Measurements from ENCODE around the gene FARP1.

FARP1 gene

DNA sequence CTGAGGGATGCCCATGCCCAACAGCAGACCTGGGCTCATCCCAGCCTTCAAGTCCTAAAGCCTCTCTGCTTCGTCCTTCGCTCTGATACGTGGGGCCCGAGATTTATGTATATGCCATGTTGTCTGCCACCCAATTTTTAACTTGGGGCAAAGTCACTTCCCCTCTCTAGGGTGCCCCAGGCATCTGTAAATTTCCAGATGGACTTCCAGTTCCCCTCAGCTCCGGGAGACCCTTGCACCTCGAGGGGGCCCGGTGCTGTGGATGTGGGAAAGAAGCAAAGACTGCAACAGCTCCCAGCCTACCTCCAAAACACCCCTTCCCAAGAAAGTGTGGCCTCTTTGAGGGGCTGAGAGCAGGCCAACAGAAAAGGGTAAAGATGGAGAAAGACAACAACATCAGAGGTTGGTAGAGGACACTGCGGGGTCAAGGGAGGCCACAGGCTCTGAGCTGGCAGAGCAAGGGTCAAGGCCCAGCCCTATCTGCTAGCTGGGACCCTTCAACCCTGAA, 336.7 kb downstream of the FARP1 start:
- no peak for DNase-seq
- Mint-ChIP-seq H3K4me3 (no peak overlapping the region), H3K36me3 (ENCODE audit: low read depth) (peaks cover 69% of the 10 kb centered on the region), H3K27me3 (no peaks in the 10 kb centered on the region), H3K4me1 (ENCODE audit: low read depth) (peaks cover 91% of the 10 kb centered on the region), H3K9me3 (no peaks in the 10 kb centered on the region), H3K27ac (peak overlapping the region; percentile 81)

GRCh38 chr13:98480915-98481877, 338.3 kb downstream of the FARP1 start:
- peak overlapping the region; percentile 92 for H3K27ac Mint-ChIP-seq
- no peaks in the 10 kb centered on the region for H3K27me3 Mint-ChIP-seq
- peaks cover 66% of the 10 kb centered on the region for H3K36me3 Mint-ChIP-seq (ENCODE audit: low read depth)
- no peaks in the 10 kb centered on the region for H3K9me3 Mint-ChIP-seq
- no peak overlapping the region for H3K4me3 Mint-ChIP-seq
- H3K4me1 Mint-ChIP-seq (ENCODE audit: low read depth) = peaks cover 94% of the 10 kb centered on the region
- peak; percentile 62 for DNase-seq

DNA sequence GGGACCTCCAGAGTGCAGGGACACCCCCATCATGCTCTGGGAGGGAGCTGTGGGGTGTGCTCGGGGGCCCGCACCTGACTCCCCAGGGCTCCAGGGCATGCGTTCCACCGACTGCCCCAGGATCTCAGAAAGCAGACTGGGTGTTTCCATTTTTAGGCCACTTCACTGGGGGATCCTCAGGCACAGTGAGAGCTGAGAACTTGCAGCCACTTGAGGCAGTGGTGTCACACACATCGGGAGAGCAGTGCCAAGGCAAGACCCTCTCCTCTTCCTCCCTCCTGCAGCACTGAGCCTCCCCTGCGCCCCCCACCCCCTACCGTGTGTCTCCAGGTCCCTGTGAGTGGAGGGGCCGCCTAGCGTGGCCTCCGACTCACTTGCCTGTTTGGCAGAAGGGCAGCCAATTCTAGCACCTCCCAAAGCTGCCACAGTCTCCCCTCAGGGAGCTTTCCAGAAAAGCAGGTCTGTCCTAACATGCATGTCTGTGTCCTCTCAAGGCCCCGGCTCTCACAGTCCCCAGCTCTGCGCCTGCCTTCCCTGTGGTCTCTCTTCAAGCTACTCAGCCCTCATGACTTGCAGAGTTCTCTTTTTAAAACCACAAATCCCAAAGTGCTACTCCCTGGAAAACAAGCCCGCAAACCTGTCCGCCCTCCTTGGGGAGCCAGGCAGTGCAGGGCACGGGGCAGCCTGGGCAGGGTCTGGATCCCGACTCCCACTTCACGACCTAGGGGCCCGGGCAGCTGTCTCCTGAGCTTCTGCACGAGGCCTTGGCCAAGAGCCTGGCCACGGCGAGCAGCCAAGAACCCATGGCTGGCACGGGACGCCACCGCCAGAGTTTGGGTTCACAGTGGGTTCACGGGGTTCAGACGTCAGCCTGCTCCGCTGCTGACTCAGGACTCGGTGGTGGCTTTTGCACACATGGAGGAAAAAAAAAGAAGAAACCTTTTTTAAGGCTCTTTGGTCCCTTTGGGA, 339.9 kb downstream of the FARP1 start:
- Mint-ChIP-seq H3K36me3 (ENCODE audit: low read depth) (peaks cover 70% of the 10 kb centered on the region), H3K4me1 (ENCODE audit: low read depth) (peaks cover 94% of the 10 kb centered on the region), H3K27ac (peak overlapping the region; percentile 88), H3K9me3 (no peaks in the 10 kb centered on the region), H3K27me3 (no peaks in the 10 kb centered on the region), H3K4me3 (no peak overlapping the region)
- no peak for DNase-seq

- DNase-seq = no peak
- H3K27ac Mint-ChIP-seq = peak overlapping the region; percentile 88
- no peaks in the 10 kb centered on the region for H3K27me3 Mint-ChIP-seq
- H3K4me3 Mint-ChIP-seq = no peak overlapping the region
- H3K36me3 Mint-ChIP-seq (ENCODE audit: low read depth) = peaks cover 62% of the 10 kb centered on the region
- peaks cover 94% of the 10 kb centered on the region for H3K4me1 Mint-ChIP-seq (ENCODE audit: low read depth)
- no peaks in the 10 kb centered on the region for H3K9me3 Mint-ChIP-seq
Observed at GRCh38 chr13:98483601-98484288, 340.9 kb downstream of the FARP1 start.

- Mint-ChIP-seq H3K4me1 (ENCODE audit: low read depth) (peaks cover 95% of the 10 kb centered on the region), H3K27me3 (no peaks in the 10 kb centered on the region), H3K36me3 (ENCODE audit: low read depth) (peaks cover 63% of the 10 kb centered on the region), H3K9me3 (no peaks in the 10 kb centered on the region), H3K27ac (peak overlapping the region; percentile 88), H3K4me3 (peak overlapping the region; percentile 50)
- DNase-seq = peak; percentile 67
Observed at GRCh38 chr13:98484289-98485219, 341.7 kb downstream of the FARP1 start.

DNA sequence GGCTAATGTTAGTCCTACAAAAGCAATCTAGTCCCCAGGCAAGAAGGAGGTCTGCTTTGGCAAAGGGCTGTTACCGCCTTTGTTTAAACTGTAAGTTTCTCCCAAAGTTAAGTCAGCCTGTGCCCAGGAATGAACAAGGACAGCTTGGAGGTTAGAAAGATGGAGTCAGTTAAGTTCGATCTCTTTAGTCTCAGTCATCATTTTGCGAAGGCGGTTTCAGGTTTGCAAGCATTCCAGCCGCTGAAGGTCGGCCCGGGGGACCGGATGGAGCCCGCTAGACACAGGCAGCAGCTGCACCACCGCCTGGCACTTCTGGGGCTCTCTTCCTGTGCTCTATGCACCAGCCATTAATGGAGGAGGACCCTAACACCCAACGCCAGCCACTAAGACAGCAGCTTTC, 342.7 kb downstream of the FARP1 start:
- no peaks in the 10 kb centered on the region for H3K9me3 Mint-ChIP-seq
- no peak for DNase-seq
- H3K27ac Mint-ChIP-seq = peak overlapping the region; percentile 88
- peaks cover 99% of the 10 kb centered on the region for H3K4me1 Mint-ChIP-seq (ENCODE audit: low read depth)
- peaks cover 66% of the 10 kb centered on the region for H3K36me3 Mint-ChIP-seq (ENCODE audit: low read depth)
- H3K27me3 Mint-ChIP-seq = no peaks in the 10 kb centered on the region
- no peak overlapping the region for H3K4me3 Mint-ChIP-seq

DNA sequence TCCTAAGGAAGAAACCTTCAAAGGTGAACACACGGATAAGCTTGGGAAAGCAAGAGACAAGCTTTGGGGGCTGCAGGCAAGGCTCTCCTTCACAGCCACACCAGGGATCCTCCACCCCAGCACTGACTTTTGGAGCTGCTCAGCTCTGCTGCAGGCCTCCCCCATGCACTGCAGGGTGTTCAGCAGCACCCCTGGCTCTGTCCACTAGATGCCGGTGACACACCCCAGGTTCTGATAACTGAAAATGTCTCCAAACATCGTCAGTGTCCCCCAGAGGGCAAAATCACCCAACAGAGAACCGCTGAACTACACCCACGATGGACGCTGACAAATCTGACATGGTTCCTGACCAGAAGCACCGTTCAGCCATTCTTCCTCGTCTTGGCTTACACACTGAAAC, 343.5 kb downstream of the FARP1 start:
- no peak for DNase-seq
- no peak overlapping the region for H3K4me3 Mint-ChIP-seq
- peaks cover 66% of the 10 kb centered on the region for H3K36me3 Mint-ChIP-seq (ENCODE audit: low read depth)
- H3K27me3 Mint-ChIP-seq = no peaks in the 10 kb centered on the region
- H3K9me3 Mint-ChIP-seq = no peaks in the 10 kb centered on the region
- peaks cover 98% of the 10 kb centered on the region for H3K4me1 Mint-ChIP-seq (ENCODE audit: low read depth)
- peak overlapping the region; percentile 63 for H3K27ac Mint-ChIP-seq

DNA sequence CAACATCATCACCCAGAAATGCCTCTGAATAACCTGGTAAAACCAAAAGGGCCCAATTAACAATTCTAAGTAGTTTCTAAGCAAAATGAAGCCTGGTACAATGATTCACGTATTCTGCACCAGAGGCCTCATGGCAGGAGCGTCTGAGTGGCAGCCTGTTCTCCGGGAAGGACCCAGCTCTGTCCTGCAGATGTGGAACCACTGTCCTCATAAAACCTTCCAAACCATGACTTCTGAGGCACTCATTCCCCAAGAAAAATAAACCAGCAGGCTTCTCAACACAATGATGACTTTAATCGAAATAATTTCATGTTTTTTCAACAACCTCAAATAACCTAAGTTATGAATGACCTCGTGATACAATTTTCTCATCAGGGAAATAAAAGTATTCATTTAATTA, 344.1 kb downstream of the FARP1 start:
- peaks cover 96% of the 10 kb centered on the region for H3K4me1 Mint-ChIP-seq (ENCODE audit: low read depth)

GRCh38 chr13:98487522-98487921, 344.6 kb downstream of the FARP1 start:
- Mint-ChIP-seq H3K9me3 (no peaks in the 10 kb centered on the region), H3K36me3 (ENCODE audit: low read depth) (peaks cover 62% of the 10 kb centered on the region), H3K4me3 (no peak overlapping the region), H3K27ac (peak overlapping the region; percentile 67), H3K4me1 (ENCODE audit: low read depth) (peaks cover 96% of the 10 kb centered on the region), H3K27me3 (no peaks in the 10 kb centered on the region)
- DNase-seq = no peak

More for the DNA sequence above, 344.1 kb downstream of the FARP1 start:
- Mint-ChIP-seq H3K4me3 (no peak overlapping the region), H3K36me3 (ENCODE audit: low read depth) (peaks cover 63% of the 10 kb centered on the region), H3K9me3 (no peaks in the 10 kb centered on the region), H3K27ac (peak overlapping the region; percentile 63), H3K27me3 (no peaks in the 10 kb centered on the region)
- no peak for DNase-seq

DNA sequence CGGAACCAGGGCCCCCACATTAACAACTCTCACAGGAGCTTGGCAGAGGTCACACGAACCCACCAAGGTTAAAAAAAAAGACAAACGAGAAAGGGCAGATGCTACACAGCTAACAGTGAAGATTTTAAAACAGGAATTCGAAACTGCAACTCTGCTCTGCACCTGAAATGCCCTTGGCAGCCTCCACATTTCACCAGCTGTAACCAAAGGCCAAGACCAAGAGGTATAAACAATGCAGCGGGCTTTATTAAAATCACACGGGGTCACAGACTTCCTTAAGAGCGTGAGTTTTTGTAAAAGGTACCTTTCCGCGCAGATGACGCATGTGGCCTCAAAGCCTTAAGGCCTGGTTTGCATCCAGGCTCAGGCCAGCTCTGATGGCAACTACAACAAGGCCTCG, 345.8 kb downstream of the FARP1 start:
- Mint-ChIP-seq H3K9me3 (no peaks in the 10 kb centered on the region), H3K36me3 (ENCODE audit: low read depth) (peaks cover 61% of the 10 kb centered on the region), H3K4me3 (no peak overlapping the region), H3K4me1 (ENCODE audit: low read depth) (peaks cover 94% of the 10 kb centered on the region), H3K27ac (peak overlapping the region; percentile 23), H3K27me3 (no peaks in the 10 kb centered on the region)
- DNase-seq = no peak

DNA sequence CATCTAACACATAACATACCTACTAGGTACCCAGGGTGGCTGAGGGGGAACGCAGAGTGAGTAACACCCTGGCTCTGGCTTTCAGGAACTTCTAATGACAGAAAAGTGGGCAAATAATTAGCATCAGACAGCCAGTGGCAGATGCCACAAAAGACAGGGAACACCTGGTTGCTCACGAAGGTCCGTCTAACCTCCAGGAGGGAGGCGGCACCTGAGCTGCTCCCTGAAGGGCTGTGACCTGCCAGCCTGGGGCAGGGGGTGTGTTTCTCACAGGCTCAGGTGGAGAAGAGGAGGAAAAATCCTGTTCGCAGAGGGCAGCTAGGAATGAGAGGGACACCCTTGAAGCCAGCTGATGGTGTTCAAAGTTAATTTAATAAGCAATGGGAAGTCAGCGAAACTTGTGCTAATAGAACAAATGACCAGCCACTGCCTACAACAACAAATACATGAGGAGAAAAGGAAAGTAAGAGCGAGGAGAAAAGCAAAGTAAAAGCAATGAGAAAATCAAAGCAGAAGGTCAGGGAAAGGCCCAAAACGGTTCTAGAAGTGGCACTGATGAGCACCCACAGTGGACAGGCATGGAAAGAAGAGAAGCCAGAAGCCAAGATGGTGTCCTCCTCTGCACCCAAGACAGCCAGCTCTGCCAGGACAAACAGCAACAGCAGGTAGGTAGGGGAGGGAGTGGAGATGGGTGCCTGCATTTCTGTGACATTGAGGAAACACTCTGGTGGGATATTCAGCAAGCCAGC, 346.7 kb downstream of the FARP1 start:
- Mint-ChIP-seq H3K27ac (peak overlapping the region; percentile 23), H3K4me1 (ENCODE audit: low read depth) (peaks cover 88% of the 10 kb centered on the region), H3K27me3 (no peaks in the 10 kb centered on the region), H3K9me3 (no peaks in the 10 kb centered on the region), H3K36me3 (ENCODE audit: low read depth) (peaks cover 58% of the 10 kb centered on the region), H3K4me3 (no peak overlapping the region)
- DNase-seq = no peak

DNA sequence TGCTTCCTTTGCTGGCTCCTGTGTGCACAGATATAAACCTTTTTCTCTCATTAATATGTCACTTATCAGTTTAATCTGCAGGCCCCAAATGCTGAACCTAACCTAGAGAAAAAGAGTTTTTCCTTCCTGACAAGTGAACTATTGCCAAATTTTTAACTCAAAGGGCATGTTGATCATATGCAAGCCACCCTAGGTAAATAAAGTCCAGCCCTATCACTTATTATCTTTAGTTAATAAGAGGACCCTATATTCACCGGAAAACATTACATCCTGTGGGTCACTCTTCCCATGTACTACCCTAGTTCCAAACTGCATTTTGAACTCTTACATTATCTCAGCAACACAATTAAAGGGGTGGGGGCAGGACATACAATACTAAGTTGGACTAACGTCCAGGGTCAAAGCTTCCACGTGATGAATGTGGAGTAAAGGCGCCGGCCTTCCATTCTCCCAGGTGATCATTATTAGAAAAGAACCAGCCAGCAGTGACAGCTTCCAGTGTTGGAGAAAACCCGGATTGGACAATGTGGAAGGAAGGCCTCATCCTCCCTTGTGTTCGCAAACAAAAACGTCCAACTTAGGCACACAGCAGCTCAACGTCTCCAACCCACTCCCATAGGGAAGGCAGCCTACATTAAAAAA, 347.4 kb downstream of the FARP1 start:
- Mint-ChIP-seq H3K4me3 (no peak overlapping the region), H3K4me1 (ENCODE audit: low read depth) (peaks cover 87% of the 10 kb centered on the region), H3K36me3 (ENCODE audit: low read depth) (peaks cover 61% of the 10 kb centered on the region), H3K9me3 (no peaks in the 10 kb centered on the region), H3K27me3 (no peaks in the 10 kb centered on the region), H3K27ac (peak overlapping the region; percentile 57)
- no peak for DNase-seq
